GM12865 (cell line): ENCODE measurements around the gene MAGI1.

Experiments
- DNase-seq: peaks from one replicate; pipeline ENCODE4 v3.0.0; 2010; ENCODE audit warnings: low read depth
- H3K4me3 ChIP-seq: 2 replicates; pipeline ENCODE4 v1.5.1; 2011; ENCODE audit warnings: mild to moderate bottlenecking, low read depth, low read length, control low read depth
- TF ChIP-seq, protein P1 (sequence below): IDR thresholded peaks from 2 replicates; pipeline ENCODE4 v1.5.1; 2011; ENCODE audit warnings: low read length, control low read depth, low read depth, inconsistent platforms; ENCODE audit not compliant: insufficient read depth; ENCODE audit errors: missing control alignments

Gene MAGI1

DNA sequence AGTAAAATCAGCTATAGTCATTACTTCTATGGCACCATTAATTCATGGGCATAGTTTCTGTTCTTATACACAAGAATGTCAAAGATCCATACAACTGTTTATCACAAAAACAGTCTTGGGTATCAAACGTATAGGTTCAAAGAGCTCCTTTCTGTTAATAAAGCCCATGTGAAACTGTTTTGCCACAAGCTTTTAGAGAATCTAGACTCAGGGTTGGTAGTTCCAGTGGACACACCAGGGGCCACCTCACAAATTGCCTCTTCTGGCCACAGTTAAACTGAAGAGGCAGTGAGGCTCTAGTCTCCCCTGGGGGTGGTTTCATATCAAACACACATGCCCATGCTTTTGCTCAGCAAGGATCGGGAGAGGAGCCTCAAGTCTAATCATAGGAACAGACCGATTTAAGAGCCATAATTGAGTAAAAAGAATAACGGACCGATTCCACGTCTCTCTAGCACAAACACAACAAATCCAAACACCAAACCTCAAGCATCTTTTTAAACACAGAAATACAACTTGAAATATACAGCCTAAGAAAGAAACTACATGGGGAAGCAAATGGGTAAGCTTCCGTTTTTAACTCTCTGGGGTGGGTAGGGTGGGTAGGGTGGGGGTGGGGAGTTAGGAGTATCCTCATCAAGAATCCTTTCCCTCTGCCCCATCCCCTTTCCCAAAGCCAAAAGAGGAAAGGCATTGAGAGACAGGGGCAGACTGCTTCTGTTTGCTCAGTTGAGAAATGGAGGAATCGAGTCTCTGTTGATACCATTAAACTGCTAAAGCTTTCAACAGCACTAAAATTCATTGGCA, 443.3 kb downstream of the MAGI1 start:
- TF ChIP-seq, protein P1, sequence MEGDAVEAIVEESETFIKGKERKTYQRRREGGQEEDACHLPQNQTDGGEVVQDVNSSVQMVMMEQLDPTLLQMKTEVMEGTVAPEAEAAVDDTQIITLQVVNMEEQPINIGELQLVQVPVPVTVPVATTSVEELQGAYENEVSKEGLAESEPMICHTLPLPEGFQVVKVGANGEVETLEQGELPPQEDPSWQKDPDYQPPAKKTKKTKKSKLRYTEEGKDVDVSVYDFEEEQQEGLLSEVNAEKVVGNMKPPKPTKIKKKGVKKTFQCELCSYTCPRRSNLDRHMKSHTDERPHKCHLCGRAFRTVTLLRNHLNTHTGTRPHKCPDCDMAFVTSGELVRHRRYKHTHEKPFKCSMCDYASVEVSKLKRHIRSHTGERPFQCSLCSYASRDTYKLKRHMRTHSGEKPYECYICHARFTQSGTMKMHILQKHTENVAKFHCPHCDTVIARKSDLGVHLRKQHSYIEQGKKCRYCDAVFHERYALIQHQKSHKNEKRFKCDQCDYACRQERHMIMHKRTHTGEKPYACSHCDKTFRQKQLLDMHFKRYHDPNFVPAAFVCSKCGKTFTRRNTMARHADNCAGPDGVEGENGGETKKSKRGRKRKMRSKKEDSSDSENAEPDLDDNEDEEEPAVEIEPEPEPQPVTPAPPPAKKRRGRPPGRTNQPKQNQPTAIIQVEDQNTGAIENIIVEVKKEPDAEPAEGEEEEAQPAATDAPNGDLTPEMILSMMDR = no peak
- H3K4me3 ChIP-seq = no peak overlapping the region
- DNase-seq = no peak

DNA sequence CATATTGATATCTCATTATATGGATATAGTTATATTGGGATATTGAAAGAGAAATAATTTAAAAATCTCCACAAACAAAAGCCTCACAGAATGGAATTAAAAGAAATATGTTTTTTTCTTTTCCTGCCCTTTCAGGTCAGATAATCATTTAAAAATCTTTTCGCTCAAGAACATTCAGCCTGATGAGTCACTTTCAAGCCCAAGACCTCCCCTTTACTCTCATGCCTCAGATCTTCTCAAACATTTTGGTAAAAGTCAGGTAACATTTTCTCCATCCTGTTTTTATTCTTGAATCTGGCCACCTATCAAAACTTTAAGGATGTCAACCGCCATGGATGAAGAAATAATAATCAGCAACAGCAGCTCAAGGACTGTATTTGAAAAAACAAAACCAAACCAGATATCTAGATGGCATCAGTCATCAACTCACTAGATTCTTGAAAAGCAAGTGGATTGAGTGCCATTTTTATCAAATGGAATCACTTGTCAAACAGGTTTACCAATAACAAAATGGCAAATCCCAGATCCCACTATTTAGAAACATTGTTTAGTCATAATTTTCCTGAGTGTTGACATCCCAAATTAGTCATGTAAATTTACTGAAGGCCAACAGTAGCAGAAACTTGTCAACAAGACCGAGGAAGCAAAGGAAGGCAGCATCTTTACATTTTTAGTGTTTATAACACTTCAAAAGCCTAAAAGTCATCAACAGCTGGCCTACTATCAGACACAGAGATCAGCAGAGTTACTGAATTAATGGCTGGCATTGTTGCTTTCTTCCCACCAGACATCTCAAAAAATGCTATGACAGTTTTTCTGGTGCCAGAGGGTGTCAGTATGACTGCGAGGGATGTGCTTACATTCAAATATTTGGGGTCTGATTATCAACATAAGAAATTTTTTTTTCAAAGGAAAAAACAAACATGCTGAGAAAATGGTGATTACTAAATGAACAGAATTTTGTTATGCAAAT, 444.7 kb downstream of the MAGI1 start:
- no peak for DNase-seq
- TF ChIP-seq, protein P1 = no peak
- no peak overlapping the region for H3K4me3 ChIP-seq

DNA sequence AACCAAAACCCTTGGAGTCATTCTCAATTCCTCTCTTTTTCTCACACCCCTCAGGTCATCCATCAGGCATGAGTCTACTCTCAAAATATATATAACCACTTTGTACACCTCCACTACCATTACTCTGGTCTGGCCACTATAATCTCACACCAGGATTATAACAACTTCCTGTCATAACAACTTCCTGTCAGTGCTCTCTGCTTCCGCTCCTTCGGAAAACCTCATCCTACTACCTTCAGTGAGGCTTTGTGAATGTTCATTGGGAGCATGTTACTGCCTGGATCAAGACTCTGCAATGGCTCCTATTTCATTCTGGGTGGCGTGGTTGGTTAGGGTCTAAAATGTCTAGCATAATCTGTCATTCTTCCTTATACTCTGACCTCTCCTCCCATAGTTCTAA, 447.4 kb downstream of the MAGI1 start:
- TF ChIP-seq, protein P1 = no peak
- no peak for DNase-seq
- no peak overlapping the region for H3K4me3 ChIP-seq

DNA sequence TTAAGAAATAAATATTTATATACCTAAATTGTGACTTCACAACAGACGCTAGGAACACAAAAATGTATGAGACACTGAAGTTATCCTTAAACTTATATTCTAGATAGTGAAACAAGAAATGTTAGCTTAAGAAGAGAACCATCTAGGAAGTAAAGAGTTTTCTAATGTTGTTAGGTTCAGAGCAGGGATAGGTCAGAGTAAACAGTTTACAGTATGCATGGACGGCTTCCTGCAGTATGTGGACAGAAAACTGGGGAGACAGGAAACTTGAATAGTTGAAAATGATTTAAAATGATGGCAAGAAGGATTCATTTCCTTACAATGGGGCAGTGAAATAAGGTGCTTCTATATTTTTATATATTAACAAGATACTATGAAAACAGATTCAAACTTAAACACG, 449.8 kb downstream of the MAGI1 start:
- H3K4me3 ChIP-seq = no peak overlapping the region
- TF ChIP-seq, protein P1 = no peak
- no peak for DNase-seq

DNA sequence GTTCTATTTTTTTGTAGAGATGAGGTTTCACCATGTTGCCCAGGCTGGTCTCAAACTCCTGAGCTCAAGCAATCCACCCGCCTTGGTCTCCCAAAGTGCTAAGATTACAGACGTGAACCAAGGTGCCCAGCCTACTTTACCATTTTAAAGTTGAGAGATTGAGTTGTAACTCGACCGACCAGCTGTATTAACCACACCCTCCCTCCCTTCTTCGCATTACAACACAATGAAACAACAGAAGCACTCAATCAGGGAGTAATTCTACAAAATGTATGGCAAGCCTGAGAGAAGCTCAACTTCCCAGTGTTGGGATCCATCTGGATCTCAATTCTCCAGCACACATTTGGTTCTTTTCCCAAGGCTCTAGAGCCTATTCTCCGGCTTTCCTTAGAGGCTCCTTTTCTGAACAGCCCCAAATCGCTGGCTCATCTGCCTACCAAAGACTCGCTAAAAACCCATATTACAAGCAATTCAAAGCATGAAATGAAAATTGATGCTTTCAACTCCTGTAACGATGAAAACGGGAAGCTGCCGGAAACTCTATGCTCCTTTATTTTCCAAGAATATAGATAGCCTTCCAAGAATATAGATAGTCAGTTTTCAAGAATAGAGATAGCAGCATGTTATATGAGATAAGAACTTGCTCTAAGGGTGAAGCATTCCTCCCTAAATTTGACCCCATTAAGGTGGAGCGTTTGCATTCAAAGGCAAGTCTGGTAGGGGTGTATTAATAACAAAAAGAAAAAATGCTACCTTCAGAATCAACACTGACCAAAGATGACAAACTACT, 450.9 kb downstream of the MAGI1 start:
- no peak for DNase-seq
- H3K4me3 ChIP-seq = no peak overlapping the region
- TF ChIP-seq, protein P1 = no peak

DNA sequence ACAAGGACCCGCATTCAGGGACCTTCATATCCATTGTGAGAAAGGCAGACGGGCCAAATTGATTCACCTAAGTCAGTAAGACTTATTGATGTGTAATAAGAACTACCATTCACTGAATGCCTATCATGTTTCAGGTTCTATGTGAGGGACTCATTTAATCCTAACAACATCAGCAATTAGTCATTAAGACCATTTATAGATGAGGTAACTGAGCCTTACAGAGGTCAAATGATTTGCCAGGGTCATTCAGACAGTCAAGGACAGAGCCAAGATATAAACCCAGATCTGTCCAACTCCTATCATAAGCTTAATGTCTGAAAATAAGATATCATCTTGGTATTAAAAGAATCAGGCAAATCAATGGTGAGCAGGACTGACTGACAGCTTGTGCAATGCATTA, 453.8 kb downstream of the MAGI1 start:
- TF ChIP-seq, protein P1 = no peak
- no peak for DNase-seq
- no peak overlapping the region for H3K4me3 ChIP-seq
